Liver (tissue), 9 donors: Measurements from ENCODE around the gene TBC1D14. TPM values are rescaled to one million over a fixed set of nuclear protein-coding genes. Genes with fewer than 3 reads are reported as not detected.

ENCODE experiments used
- DNase-seq: peaks from one replicate; pipeline ENCODE4 v3.0.0-alpha.2; 2017; ENCODE audit warnings: low spot score
- H3K27ac ChIP-seq, 2 donors: one replicate each; pipeline ENCODE4 v1.7.0; 2013; ENCODE audit warnings: inconsistent platforms in 2 of 2, low read length in 2 of 2, control low read depth in 1 of 2, low read depth in 1 of 2, mild to moderate bottlenecking in 1 of 2
- H3K27me3 ChIP-seq, 4 donors: one replicate each; pipeline versions ENCODE4 v1.6.1 to v1.7.0; 2013; ENCODE audit warnings: low read length in 3 of 4, inconsistent platforms in 1 of 4, mild to moderate bottlenecking in 1 of 4, moderate library complexity in 1 of 4; ENCODE audit not compliant: control insufficient read depth in 4 of 4, insufficient read depth in 4 of 4
- H3K36me3 ChIP-seq, 4 donors: one replicate each; pipeline versions ENCODE4 v1.6.1 to v1.7.0; 2013; ENCODE audit warnings: low read length in 3 of 4, mild to moderate bottlenecking in 3 of 4, low read depth in 1 of 4, moderate library complexity in 1 of 4; ENCODE audit not compliant: control insufficient read depth in 4 of 4, insufficient read depth in 3 of 4
- H3K4me1 ChIP-seq, 4 donors: one replicate each; pipeline versions ENCODE4 v1.6.1 to v1.7.0; 2013; ENCODE audit warnings: low read length in 3 of 4, mild to moderate bottlenecking in 3 of 4, moderate library complexity in 1 of 4; ENCODE audit not compliant: control insufficient read depth in 4 of 4, insufficient read depth in 4 of 4
- H3K4me3 ChIP-seq, 3 donors: one replicate each; pipeline versions ENCODE4 v1.6.1 to v1.7.0; 2013; ENCODE audit warnings: low read length in 3 of 3, control low read depth in 1 of 3, low read depth in 1 of 3, mild to moderate bottlenecking in 1 of 3
- H3K9ac ChIP-seq, 2 donors: one replicate each; pipeline ENCODE4 v1.7.0; 2013; ENCODE audit warnings: low read length in 2 of 2, mild to moderate bottlenecking in 2 of 2, moderate library complexity in 2 of 2, control low read depth in 1 of 2, low read depth in 1 of 2
- H3K9me3 ChIP-seq, 4 donors: one replicate each; pipeline versions ENCODE4 v1.6.1 to v1.7.0; 2013; ENCODE audit warnings: low read length in 3 of 4; ENCODE audit not compliant: control insufficient read depth in 4 of 4
- ATF3 ChIP-seq: IDR thresholded peaks from 2 replicates; pipeline ENCODE4 v1.6.1; 2016; ENCODE audit warnings: antibody characterized with exemption
- CTCF ChIP-seq: fragments of 150-350 bp; IDR thresholded peaks from 2 replicates; pipeline ENCODE4 v1.5.1; 2017; ENCODE audit warnings: improper control_type of control experiment, low read depth, low read length; ENCODE audit not compliant: missing input control
- EGR1 ChIP-seq, 2 donors: IDR thresholded peaks; 2 replicates each; pipeline ENCODE4 v1.6.1; 2016 to 2018; ENCODE audit warnings: antibody characterized with exemption in 2 of 2, low read depth in 2 of 2
- FOXA1 ChIP-seq: IDR thresholded peaks from 2 replicates; pipeline ENCODE4 v1.6.1; 2016; ENCODE audit warnings: antibody characterized with exemption
- FOXA2 ChIP-seq: IDR thresholded peaks from 2 replicates; pipeline ENCODE4 v1.6.1; 2016; ENCODE audit warnings: antibody characterized with exemption
- GABPA ChIP-seq, 2 donors: IDR thresholded peaks in 1 of 2; conservative IDR thresholded peaks in 1 of 2; 2 replicates each; pipeline ENCODE4 v1.6.1; 2016; ENCODE audit warnings: antibody characterized with exemption in 2 of 2, mild to moderate bottlenecking in 1 of 2, moderate library complexity in 1 of 2
- HNF4A ChIP-seq, 2 donors: conservative IDR thresholded peaks; 2 replicates each; pipeline ENCODE4 v1.6.1; 2016; ENCODE audit warnings: antibody characterized with exemption in 2 of 2, mild to moderate bottlenecking in 2 of 2
- HNF4G ChIP-seq: IDR thresholded peaks from 2 replicates; pipeline ENCODE4 v1.6.1; 2016; ENCODE audit warnings: antibody characterized with exemption
- JUND ChIP-seq, 2 donors: IDR thresholded peaks; 2 replicates each; pipeline ENCODE4 v1.6.1; 2016; ENCODE audit warnings: antibody characterized with exemption in 2 of 2
- MAX ChIP-seq: IDR thresholded peaks from 2 replicates; pipeline ENCODE4 v1.6.1; 2016; ENCODE audit warnings: antibody characterized with exemption
- NR2F2 ChIP-seq: IDR thresholded peaks from 2 replicates; pipeline ENCODE4 v1.6.1; 2016; ENCODE audit warnings: antibody characterized with exemption
- RAD21 ChIP-seq, 2 donors: IDR thresholded peaks; 2 replicates each; pipeline ENCODE4 v1.6.1; 2016; ENCODE audit warnings: antibody characterized with exemption in 2 of 2, mild to moderate bottlenecking in 2 of 2
- REST ChIP-seq: IDR thresholded peaks from 2 replicates; pipeline ENCODE4 v1.6.1; 2016; ENCODE audit warnings: antibody characterized with exemption, mild to moderate bottlenecking
- RXRA ChIP-seq, 2 donors: IDR thresholded peaks; 2 replicates each; pipeline ENCODE4 v1.6.1; 2017 to 2018; ENCODE audit warnings: antibody characterized with exemption in 2 of 2, mild to moderate bottlenecking in 1 of 2
- SP1 ChIP-seq: IDR thresholded peaks from 2 replicates; pipeline ENCODE4 v1.6.1; 2018; ENCODE audit warnings: antibody characterized with exemption, mild to moderate bottlenecking
- TAF1 ChIP-seq: conservative IDR thresholded peaks from 2 replicates; pipeline ENCODE4 v1.6.1; 2016; ENCODE audit warnings: antibody characterized with exemption, mild to moderate bottlenecking
- YY1 ChIP-seq: IDR thresholded peaks from 2 replicates; pipeline ENCODE4 v1.6.1; 2016; ENCODE audit warnings: antibody characterized with exemption, mild to moderate bottlenecking
- ZBTB33 ChIP-seq: IDR thresholded peaks from 2 replicates; pipeline ENCODE4 v1.6.1; 2016; ENCODE audit warnings: antibody characterized with exemption
- WGBS: extraction: QIAGEN DNeasy Blood & Tissue Kit; methylation state at CpG from one replicate; pipeline ENCODE4 v1.1.7; 2013; 5-methylcytosine and 5-hydroxymethylcytosine counted together
- polyA plus RNA-seq, 2 donors: library from polyadenylated mRNA; stranded (reverse) in 1 of 2; unstranded in 1 of 2; fragments of 200-250 nt in 1 of 2; fragments of >200 nt in 1 of 2; fragmentation: Nextera tagmentation in 1 of 2; extraction: Ambion mirVana in 1 of 2; gene quantifications; one replicate each; pipeline versions ENCODE4 v1.2.1 to v1.2.3, GENCODE V29; 2013 to 2015
- total RNA-seq, 2 donors: library from RNA; depleted of rRNA; stranded (reverse); fragments of >200 nt; gene quantifications; one replicate each; pipeline ENCODE4 v1.2.3, GENCODE V29; 2014
- donor health status: healthy.
- donor health status: healthy.
- donor health status: healthy.
- donor health status: healthy.
- donor health status: healthy.

The TBC1D14 gene
- total and polyA plus RNA-seq, 4 donors, result 10.0 to 45.2 (median 22.7) TPM

GRCh38 chr4:6898763-6899162 lies 10.9 kb upstream of the TBC1D14 start (continued):
- TF ChIP-seq ZBTB33, result no peak

- peaks cover 0 to 6% (median 2%) of the 10 kb centered on the region in 4 donors for H3K4me1 ChIP-seq
- no peak overlapping the region for H3K4me3 ChIP-seq
- no peak for DNase-seq
- no peaks in the 10 kb centered on the region for H3K36me3 ChIP-seq
- WGBS, result 95% methylated on average over 10 of the region's 10 CpGs
- TF ChIP-seq FOXA2, result no peak
- TF ChIP-seq ZBTB33, result no peak
- TF ChIP-seq EGR1 (IDR thresholded peaks at IDR 0.05; ENCODE audit: low read depth in 2 of 2), result no peak
- no peak for TF ChIP-seq HNF4A (conservative IDR thresholded peaks at IDR 0.05)
- TF ChIP-seq ATF3, result no peak
- no peak for TF ChIP-seq HNF4G
- no peak for TF ChIP-seq REST
- TF ChIP-seq FOXA1, result no peak
- no peak for TF ChIP-seq TAF1
- no peak for TF ChIP-seq GABPA (IDR thresholded peaks at IDR 0.05 in 1 of 2, conservative IDR thresholded peaks at IDR 0.05 in 1 of 2)
- no peak for TF ChIP-seq YY1
- TF ChIP-seq MAX, result no peak
- TF ChIP-seq NR2F2, result no peak
- no peak for TF ChIP-seq SP1
- no peak for TF ChIP-seq JUND (IDR thresholded peaks at IDR 0.05)
- TF ChIP-seq RXRA (IDR thresholded peaks at IDR 0.05), result no peak
- TF ChIP-seq CTCF, result no peak
- no peak for TF ChIP-seq RAD21 (IDR thresholded peaks at IDR 0.05)
- H3K27ac ChIP-seq, result no peak overlapping the region
- H3K27me3 ChIP-seq, result no peaks in the 10 kb centered on the region
- H3K9me3 ChIP-seq, result no peaks in the 10 kb centered on the region
- H3K9ac ChIP-seq, result no peak overlapping the region
Observed at GRCh38 chr4:6900181-6900812, 9.3 kb upstream of the TBC1D14 start.
